Right lobe of liver (tissue), 6 donors: Measurements from ENCODE around the gene CDIPT. TPM values are rescaled to one million over a fixed set of nuclear protein-coding genes. Genes with fewer than 3 reads are reported as not detected.
"Not testable (repeated sequence)": the region's sequence is repeated elsewhere in the genome, so short reads cannot be mapped to it uniquely, and the experiment has no call there.

Source experiments
- ATAC-seq, 4 donors: fragments of 200-7000 bp; cut with Tn5 transposase; one replicate each; pipeline ENCODE4 v1.9.1; 2020; ENCODE audit warnings: mild to moderate bottlenecking in 4 of 4, moderate library complexity in 4 of 4
- DNase-seq, 3 donors: peaks; one replicate each; pipeline ENCODE4 v3.0.0-alpha.2; 2020
- H3K27ac ChIP-seq, 3 donors: fragments of 200-600 bp; one replicate each; pipeline ENCODE4 v1.8.0; 2022
- H3K27me3 ChIP-seq, 2 donors: fragments of 200-600 bp; one replicate each; pipeline ENCODE4 v1.8.0; 2022
- H3K36me3 ChIP-seq, 4 donors: fragments of 200-600 bp; sonication (generic) in 1 of 4; one replicate each; pipeline versions ENCODE4 v1.5.1 to v1.8.0; 2017 to 2022; ENCODE audit warnings: control low read depth in 1 of 4
- H3K4me1 ChIP-seq, 4 donors: fragments of 200-600 bp; sonication (generic) in 1 of 4; one replicate each; pipeline versions ENCODE4 v1.5.1 to v1.8.0; 2017 to 2022; ENCODE audit warnings: control low read depth in 1 of 4
- H3K4me3 ChIP-seq, 3 donors: fragments of 200-600 bp; one replicate each; pipeline ENCODE4 v1.8.0; 2022
- H3K9me3 ChIP-seq, 4 donors: fragments of 200-600 bp; sonication (generic) in 1 of 4; one replicate each; pipeline versions ENCODE4 v1.5.1 to v1.8.0; 2017 to 2022; ENCODE audit warnings: control low read depth in 1 of 4
- CTCF ChIP-seq, 4 donors: fragments of 200-600 bp in 3 of 4; fragments of 450-650 bp in 1 of 4; IDR thresholded peaks; one replicate each; pipeline versions ENCODE4 v1.5.1 to v1.8.0; 2016 to 2022; ENCODE audit warnings: antibody characterized with exemption in 4 of 4, mild to moderate bottlenecking in 2 of 4
- POLR2A ChIP-seq: fragments of 450-650 bp; IDR thresholded peaks from one replicate; pipeline ENCODE4 v1.6.1; 2017; ENCODE audit warnings: antibody characterized with exemption, mild to moderate bottlenecking
- WGBS: methylation state at CpG from one replicate; pipeline ENCODE4 v1.1.6; 2018; ENCODE audit warnings: low coverage, low lambda C conversion rate; ENCODE audit not compliant: insufficient coverage; ENCODE audit errors: missing lambda C conversion rate; 5-methylcytosine and 5-hydroxymethylcytosine counted together
- intact Hi-C, 2 donors: fragments of 100-400 bp; cut with DNase I; formaldehyde crosslinking; loops; one replicate each; pipeline versions ENCODE4 v1.11.2 to v1.14.1; 2022
- total RNA-seq, 6 experiments: library from RNA; depleted of rRNA in 2 of 6; stranded (reverse); fragments of >200 nt in 2 of 6; fragmentation: NEBNext Ultra II Directional in 3 of 6; extraction: Animal tissue kit (Norgen Biotek cat#: 25700) in 3 of 6; gene quantifications; one replicate each; pipeline versions ENCODE4 v1.1.0 to v1.2.4, GENCODE V29; 2016 to 2023
- donor health status: DM: no; HTN: yes; CAD: no.
- donor health status: DM: no; HTN: no; CAD: no.
- donor health status: DM: no; HTN: no; CAD: no.
- donor health status: DM: no; HTN: yes; CAD: no.
- donor health status: DM: no; HTN: yes; CAD: no.

CDIPT gene
- total RNA-seq, 6 experiments from 2014 or later, result 35.1 to 96.6 (median 58.2) TPM

DNA sequence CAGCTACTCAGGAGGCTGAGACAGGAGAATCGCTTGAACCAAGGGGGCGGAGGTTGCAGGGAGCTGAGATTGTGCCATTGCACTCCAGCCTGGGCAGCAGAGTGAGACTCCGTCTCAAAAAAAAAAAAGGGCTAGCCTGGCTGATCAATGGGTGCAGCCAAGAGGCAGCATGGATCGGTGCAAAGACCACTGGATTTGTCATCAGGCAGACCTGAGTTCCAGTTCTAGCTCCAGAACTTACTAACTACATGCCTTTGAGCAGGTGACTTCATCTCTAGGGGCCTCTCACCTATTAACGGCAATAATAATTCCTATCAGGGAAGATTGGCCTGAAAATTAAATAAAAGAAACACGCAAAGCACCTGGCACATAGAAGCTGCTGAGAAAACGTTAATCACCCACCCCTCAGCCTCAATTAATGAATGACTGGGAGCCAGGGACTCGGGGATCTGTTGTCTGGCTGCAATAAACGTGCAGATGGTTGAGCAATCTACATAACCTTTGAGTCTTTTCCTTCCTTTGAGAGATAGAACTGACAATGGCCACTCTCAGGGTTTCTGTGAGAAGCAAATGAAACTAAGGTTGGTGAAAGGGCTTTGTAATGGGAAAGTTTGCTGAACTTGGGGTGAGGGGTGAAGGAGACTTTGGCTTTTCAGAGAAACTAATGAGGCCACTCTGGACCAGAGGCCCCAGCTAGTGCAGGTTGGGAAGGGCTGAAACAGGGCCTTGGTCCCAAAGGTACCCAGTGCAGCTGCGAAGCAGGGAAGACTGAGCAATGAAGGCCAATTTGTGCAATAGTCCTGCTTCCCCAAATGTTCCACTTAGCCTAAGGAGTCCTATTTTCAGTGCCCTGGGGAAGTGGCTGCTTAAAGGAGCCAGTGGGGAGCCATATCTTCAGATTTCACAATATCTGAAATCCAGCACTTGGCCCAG lies 28.8 kb upstream of the CDIPT start:
- H3K36me3 ChIP-seq, result no peaks in the 10 kb centered on the region
- H3K4me1 ChIP-seq, result no peaks in the 10 kb centered on the region
- 38% methylated on average over 8 of the region's 10 CpGs for WGBS
- DNase-seq (no peak), ATAC-seq (peak in 3 of 4 donors; percentile 36 to 73 (median 59))
- H3K27me3 ChIP-seq, result no peaks in the 10 kb centered on the region
- H3K4me3 ChIP-seq, result no peak overlapping the region
- no peaks in the 10 kb centered on the region for H3K9me3 ChIP-seq
- intact Hi-C loops, result no loop called here
- no peak for TF ChIP-seq POLR2A
- no peak for TF ChIP-seq CTCF (IDR thresholded peaks at IDR 0.05)
- H3K27ac ChIP-seq, result no peak overlapping the region

- DNase-seq, H3K36me3 ChIP-seq, H3K27ac ChIP-seq, ATAC-seq, H3K4me1 ChIP-seq, H3K27me3 ChIP-seq, intact Hi-C loops, H3K4me3 ChIP-seq, H3K9me3 ChIP-seq: not testable (repeated sequence)
- WGBS, result no CpG with 5 or more reads among the region's 3 CpGs
Measured at GRCh38 chr16:29889372-29889771, 26.3 kb upstream of the CDIPT start.

DNA sequence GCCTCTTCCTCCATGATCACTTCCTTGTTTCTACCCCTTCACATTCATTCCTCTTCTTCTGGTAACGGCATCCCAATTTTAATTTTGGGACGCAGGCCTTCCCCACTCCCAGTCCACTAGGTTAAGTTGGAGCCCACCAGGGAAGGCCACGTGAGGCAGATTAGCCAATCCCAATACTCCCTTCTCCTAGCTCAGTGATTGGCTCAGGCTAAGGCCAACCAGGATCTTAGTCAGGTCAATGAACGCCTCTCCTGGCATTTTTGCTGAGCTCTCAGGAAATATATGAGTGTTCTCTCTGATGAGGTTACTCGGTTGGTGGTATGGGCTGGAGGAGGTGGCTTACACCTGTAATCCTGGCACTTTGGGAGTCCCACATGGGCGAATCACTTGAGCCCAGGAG lies 21.0 kb upstream of the CDIPT start:
- ATAC-seq (no peak), DNase-seq (no peak)
- Histone ChIP-seq H3K9me3 (no peaks in the 10 kb centered on the region), H3K27me3 (no peaks in the 10 kb centered on the region), H3K36me3 (no peaks in the 10 kb centered on the region), H3K4me3 (no peak overlapping the region), H3K4me1 (no peaks in the 10 kb centered on the region), H3K27ac (no peak overlapping the region)
- 65% methylated on average over 6 of the region's 6 CpGs for WGBS
- TF ChIP-seq CTCF (IDR thresholded peaks at IDR 0.05) (no peak), POLR2A (no peak)
- intact Hi-C loops, result no loop called here

- 87% methylated on average over 3 of the region's 3 CpGs for WGBS
- TF ChIP-seq CTCF (IDR thresholded peaks at IDR 0.05), result no peak
- no peak for TF ChIP-seq POLR2A
- intact Hi-C loops, result no loop called here
- H3K27me3 ChIP-seq, result peaks cover 0 to 7% of the 10 kb centered on the region in 2 donors
- H3K36me3 ChIP-seq, result no peaks in the 10 kb centered on the region
- no peak overlapping the region for H3K27ac ChIP-seq
- no peaks in the 10 kb centered on the region for H3K4me1 ChIP-seq
- H3K9me3 ChIP-seq, result no peaks in the 10 kb centered on the region
- H3K4me3 ChIP-seq, result no peak overlapping the region
- DNase-seq (no peak), ATAC-seq (no peak)
Measured at GRCh38 chr16:29881050-29881449, 18.0 kb upstream of the CDIPT start.

DNA sequence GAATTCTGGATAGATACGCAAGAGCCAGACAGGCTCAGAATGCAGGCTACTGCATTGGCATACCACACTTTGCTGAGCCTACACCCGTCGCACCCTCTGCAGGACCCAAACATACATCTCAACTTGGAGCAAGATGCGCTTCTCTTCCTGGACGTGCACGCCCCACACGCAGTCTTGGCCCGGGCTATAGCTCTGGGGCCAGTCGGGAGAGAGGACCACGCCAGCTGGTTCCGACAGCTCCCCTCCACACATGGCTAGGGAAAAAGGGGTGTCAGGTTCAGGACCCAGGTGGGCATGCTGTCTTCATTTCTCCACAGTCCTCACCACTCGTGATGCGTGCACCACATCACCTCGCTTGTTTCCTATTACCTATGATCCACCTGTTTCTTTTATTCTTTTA lies 15.1 kb upstream of the CDIPT start:
- Histone ChIP-seq H3K4me1 (no peaks in the 10 kb centered on the region), H3K9me3 (no peaks in the 10 kb centered on the region), H3K27me3 (peaks cover 0 to 7% of the 10 kb centered on the region in 2 donors), H3K36me3 (no peaks in the 10 kb centered on the region), H3K27ac (no peak overlapping the region), H3K4me3 (no peak overlapping the region)
- intact Hi-C loops, result loop anchor here in 1 of 2 donors (10.0 kb wide), 1 partner anchor 147 kb away; the partner anchor contains the start of gene C16orf92
- TF ChIP-seq POLR2A (no peak), CTCF (IDR thresholded peaks at IDR 0.05) (no peak)
- ATAC-seq, result no peak
- no peak for DNase-seq
- 87% methylated on average over 7 of the region's 14 CpGs for WGBS
